ENCODE results near the gene SLC39A13. TPM values are rescaled to one million over a fixed set of nuclear protein-coding genes. Genes with fewer than 3 reads are reported as not detected.

Gene SLC39A13
- total RNA-seq, 1 experiment from 2014 or later, result 27.1 TPM

GRCh38 chr11:47379317-47379716, 29.1 kb upstream of the SLC39A13 start:
- no peaks in the 10 kb centered on the region for H3K9me3 Mint-ChIP-seq (ENCODE audit: unreplicated experiment)
- peaks cover 2% of the 10 kb centered on the region; the same call in 1 of the 2 replicates for H3K4me1 ChIP-seq
- no peaks in the 10 kb centered on the region for H3K4me1 Mint-ChIP-seq (ENCODE audit: low read depth, unreplicated experiment)
- no TSS peak for BruUV-seq (replicated peaks)
- H3K9me3 ChIP-seq, result no peaks in the 10 kb centered on the region
- no peak for DNase-seq
- H3K4me3 ChIP-seq (ENCODE audit: low read depth, low read length), result no peak overlapping the region
- intact Hi-C loops (cut with micrococcal nuclease; ENCODE audit: unreplicated experiment), result loop anchor here (10.0 kb wide), 1 partner anchor 475 kb away; no protein-coding TSS in a partner anchor
- POLR2A ChIA-PET, result no interaction called here
- no peaks in the 10 kb centered on the region for H3K27me3 ChIP-seq (replicated peaks; ENCODE audit: control insufficient read depth, insufficient read depth, low read length)
- TF ChIP-seq CTCF (IDR thresholded peaks at IDR 0.05; ENCODE audit: insufficient read depth in 1 of 2, low read depth in 1 of 2, low read length in 1 of 2, severe bottlenecking in 1 of 2, unreplicated experiment in 1 of 2), result no peak
- H3K27me3 Mint-ChIP-seq (ENCODE audit: insufficient read depth, unreplicated experiment), result no peaks in the 10 kb centered on the region
- no peak overlapping the region for H3K27ac Mint-ChIP-seq (ENCODE audit: unreplicated experiment)
- CTCF ChIA-PET, result no interaction called here
- no peaks in the 10 kb centered on the region for H3K36me3 Mint-ChIP-seq (ENCODE audit: insufficient read depth, unreplicated experiment)
- H3K36me3 ChIP-seq (ENCODE audit: control insufficient read depth, insufficient read depth, low read length), result no peaks in the 10 kb centered on the region
- no peak overlapping the region for H3K4me3 Mint-ChIP-seq (ENCODE audit: unreplicated experiment)

- Histone ChIP-seq H3K36me3 (ENCODE audit: control insufficient read depth, insufficient read depth, low read length) (no peaks in the 10 kb centered on the region), H3K9me3 (no peaks in the 10 kb centered on the region), H3K4me3 (ENCODE audit: low read depth, low read length) (no peak overlapping the region), H3K27me3 (replicated peaks; ENCODE audit: control insufficient read depth, insufficient read depth, low read length) (no peaks in the 10 kb centered on the region), H3K4me1 (no peaks in the 10 kb centered on the region)
- ChIA-PET CTCF (no interaction called here), POLR2A (no interaction called here)
- H3K4me3 Mint-ChIP-seq (ENCODE audit: unreplicated experiment), result no peak overlapping the region
- no TSS peak for BruUV-seq (replicated peaks)
- DNase-seq, result no peak
- no peak overlapping the region for H3K27ac Mint-ChIP-seq (ENCODE audit: unreplicated experiment)
- TF ChIP-seq CTCF (IDR thresholded peaks at IDR 0.05; ENCODE audit: insufficient read depth in 1 of 2, low read depth in 1 of 2, low read length in 1 of 2, severe bottlenecking in 1 of 2, unreplicated experiment in 1 of 2), result no peak
- no peaks in the 10 kb centered on the region for H3K9me3 Mint-ChIP-seq (ENCODE audit: unreplicated experiment)
- no peaks in the 10 kb centered on the region for H3K27me3 Mint-ChIP-seq (ENCODE audit: insufficient read depth, unreplicated experiment)
- intact Hi-C loops (cut with micrococcal nuclease; ENCODE audit: unreplicated experiment), result no loop called here
- H3K36me3 Mint-ChIP-seq (ENCODE audit: insufficient read depth, unreplicated experiment), result no peaks in the 10 kb centered on the region
- no peaks in the 10 kb centered on the region for H3K4me1 Mint-ChIP-seq (ENCODE audit: low read depth, unreplicated experiment)
These were observed 28.3 kb upstream of the SLC39A13 start for GRCh38 chr11:47380078-47380477.

GRCh38 chr11:47383071-47383470, 25.3 kb upstream of the SLC39A13 start:
- TF ChIP-seq CTCF (IDR thresholded peaks at IDR 0.05; ENCODE audit: insufficient read depth in 1 of 2, low read depth in 1 of 2, low read length in 1 of 2, severe bottlenecking in 1 of 2, unreplicated experiment in 1 of 2), result no peak
- H3K27ac Mint-ChIP-seq (ENCODE audit: unreplicated experiment), result no peak overlapping the region
- Histone ChIP-seq H3K4me3 (ENCODE audit: low read depth, low read length) (no peak overlapping the region), H3K27me3 (replicated peaks; ENCODE audit: control insufficient read depth, insufficient read depth, low read length) (no peaks in the 10 kb centered on the region), H3K4me1 (no peaks in the 10 kb centered on the region), H3K36me3 (ENCODE audit: control insufficient read depth, insufficient read depth, low read length) (no peaks in the 10 kb centered on the region), H3K9me3 (no peaks in the 10 kb centered on the region)
- H3K36me3 Mint-ChIP-seq (ENCODE audit: insufficient read depth, unreplicated experiment), result no peaks in the 10 kb centered on the region
- H3K4me3 Mint-ChIP-seq (ENCODE audit: unreplicated experiment), result peak overlapping the region; percentile 19
- H3K4me1 Mint-ChIP-seq (ENCODE audit: low read depth, unreplicated experiment), result no peaks in the 10 kb centered on the region
- POLR2A ChIA-PET, result no interaction called here
- no peaks in the 10 kb centered on the region for H3K27me3 Mint-ChIP-seq (ENCODE audit: insufficient read depth, unreplicated experiment)
- H3K9me3 Mint-ChIP-seq (ENCODE audit: unreplicated experiment), result no peaks in the 10 kb centered on the region
- intact Hi-C loops (cut with micrococcal nuclease; ENCODE audit: unreplicated experiment), result no loop called here
- BruUV-seq (replicated peaks), result no TSS peak
- DNase-seq, result no peak
- CTCF ChIA-PET, result no interaction called here

Data from Caco-2 (cell line).